GM18508 (cell line): ENCODE results near the gene ATP11A.

Experiments
- ATAC-seq: cut with Tn5 transposase; IDR thresholded peaks from one replicate; pipeline ENCODE4 v1.9.1; 2021; ENCODE audit warnings: moderate number of reproducible peaks; ENCODE audit not compliant: insufficient read depth, unreplicated experiment

The ATP11A gene

GRCh38 chr13:112688560-112689302 lies 1.1 kb upstream of the ATP11A start:
- no peak for ATAC-seq

GRCh38 chr13:112690283-112690929 lies 568 bp downstream of the ATP11A start:
- no peak for ATAC-seq

GRCh38 chr13:112692104-112692503 lies 2.3 kb downstream of the ATP11A start:
- no peak for ATAC-seq

DNA sequence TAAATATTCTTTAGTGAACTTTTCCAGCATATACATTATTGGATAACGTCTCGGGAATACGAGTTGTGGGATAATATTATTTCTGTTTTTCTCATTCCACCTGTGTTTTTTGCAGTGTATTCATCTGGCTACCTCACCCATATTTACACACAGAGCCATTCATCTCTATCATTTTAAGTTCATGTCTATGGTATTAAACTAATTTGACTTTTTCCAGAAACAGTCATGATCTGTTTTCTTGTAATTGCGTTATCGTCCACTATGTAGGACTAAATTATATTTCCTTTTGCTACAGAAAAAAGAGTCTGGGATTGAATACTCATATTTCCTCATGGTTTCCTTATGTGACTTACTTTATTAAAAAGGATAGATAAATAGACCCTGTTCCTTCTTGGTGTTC lies 2.7 kb downstream of the ATP11A start:
- ATAC-seq, result no peak

DNA sequence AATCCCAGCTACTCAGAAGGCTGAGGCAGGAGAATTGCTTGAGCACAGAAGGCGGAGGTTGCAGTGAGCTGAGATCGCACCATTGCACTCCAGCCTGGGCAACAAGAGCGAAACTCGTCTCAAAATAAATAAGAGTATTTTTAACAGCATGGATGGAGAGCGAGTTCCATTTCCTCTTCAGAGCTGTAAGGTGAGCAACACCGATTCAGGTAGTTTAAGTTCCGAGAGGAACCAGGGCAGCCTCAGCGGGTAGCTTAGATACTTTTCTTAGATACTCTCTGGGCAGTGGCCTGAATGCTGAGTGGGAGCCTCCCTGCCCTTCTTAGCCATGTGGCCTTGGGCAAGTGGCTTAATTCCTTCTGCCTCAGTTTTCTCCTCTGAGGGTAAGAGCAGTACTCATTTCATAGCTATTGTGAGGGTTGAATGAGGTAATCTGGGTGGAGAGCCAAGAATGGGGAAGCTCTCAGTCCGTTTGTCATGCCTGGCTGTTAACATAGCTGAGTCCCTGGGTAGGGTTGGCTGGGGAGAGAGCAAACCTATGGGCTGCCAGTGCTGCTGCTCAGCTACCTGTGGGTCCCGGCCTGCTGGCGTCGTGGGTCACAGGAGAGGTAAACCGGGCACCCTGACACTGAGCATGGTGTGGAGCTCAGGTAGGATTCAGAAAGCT lies 4.1 kb downstream of the ATP11A start:
- no peak for ATAC-seq

- ATAC-seq, result no peak
Observed at GRCh38 chr13:112695121-112695520, 5.3 kb downstream of the ATP11A start.

GRCh38 chr13:112696001-112696868 lies 6.4 kb downstream of the ATP11A start:
- ATAC-seq, result no peak

DNA sequence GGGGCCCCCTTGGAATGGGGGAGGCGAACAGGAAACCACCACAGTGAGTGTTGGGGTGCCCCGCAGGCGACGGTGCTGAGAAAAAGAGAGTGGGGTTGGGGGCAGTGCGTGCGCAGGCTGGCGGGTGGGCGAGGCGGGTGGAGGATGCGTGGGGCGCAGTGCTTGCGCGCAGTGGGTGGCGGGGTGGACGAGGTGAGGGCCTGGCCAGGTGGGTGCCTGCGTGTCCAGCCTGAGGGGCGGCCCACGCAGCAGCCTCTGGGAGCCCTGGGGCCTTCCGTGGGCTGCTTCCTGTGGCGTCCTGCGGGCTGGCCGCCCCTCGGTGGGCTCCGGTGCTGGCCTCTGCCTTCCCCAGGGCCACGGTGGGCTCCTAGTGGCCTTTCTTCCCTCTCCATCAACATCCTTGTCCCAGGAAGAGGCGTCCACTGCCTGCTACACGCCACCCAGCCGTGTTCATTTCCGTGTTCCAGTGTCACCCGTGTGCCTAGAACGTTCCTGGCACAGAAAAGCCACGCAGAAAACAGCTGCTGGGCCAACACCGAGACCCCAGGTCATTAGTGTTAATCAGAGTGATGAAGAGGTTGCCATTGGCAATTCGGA lies 7.1 kb downstream of the ATP11A start:
- no peak for ATAC-seq

GRCh38 chr13:112697756-112698655 lies 8.2 kb downstream of the ATP11A start:
- ATAC-seq, result no peak

GRCh38 chr13:112699322-112699918 lies 9.6 kb downstream of the ATP11A start:
- ATAC-seq, result no peak

DNA sequence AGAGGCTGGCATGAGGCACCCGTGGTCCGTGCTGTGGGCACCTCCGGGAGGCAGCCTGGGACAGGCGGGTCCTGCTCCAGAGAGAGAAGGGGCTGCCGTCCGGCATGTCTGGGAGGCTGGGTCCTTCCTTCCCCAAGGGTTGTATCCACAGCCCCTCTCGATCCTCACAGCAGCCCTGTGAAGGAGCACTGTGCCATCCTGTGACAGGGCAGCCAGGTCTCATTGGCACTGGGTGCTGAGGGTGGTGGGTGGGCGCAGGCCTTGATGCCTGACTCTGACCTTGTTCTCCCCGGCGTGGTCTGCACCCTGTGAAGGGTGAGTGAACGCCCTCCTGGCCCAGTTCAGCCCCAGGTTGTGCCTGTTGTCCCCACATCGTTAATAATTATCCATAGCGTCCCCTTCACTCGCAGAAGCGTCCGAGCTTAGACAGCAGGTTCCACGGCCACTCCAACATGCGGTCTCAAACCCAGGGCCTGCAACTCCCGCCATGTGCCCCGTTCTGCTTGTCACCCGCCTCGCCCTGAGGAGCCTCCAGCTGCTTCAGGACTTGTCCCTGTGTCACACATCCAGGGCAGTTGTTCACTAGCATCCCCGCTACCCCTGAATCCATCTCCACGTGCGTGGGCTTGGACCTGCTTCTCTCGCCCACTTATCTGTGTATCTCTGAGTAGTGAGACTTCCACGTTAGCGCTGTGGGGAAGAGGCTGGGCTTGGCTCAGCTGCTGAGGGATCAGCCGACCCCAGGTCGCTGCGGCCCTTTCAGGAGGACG lies 10.6 kb downstream of the ATP11A start:
- ATAC-seq, result no peak

- ATAC-seq, result no peak
Observed at GRCh38 chr13:112702341-112702985, 12.6 kb downstream of the ATP11A start.

- no peak for ATAC-seq
Observed at GRCh38 chr13:112702986-112703379, 13.1 kb downstream of the ATP11A start.

DNA sequence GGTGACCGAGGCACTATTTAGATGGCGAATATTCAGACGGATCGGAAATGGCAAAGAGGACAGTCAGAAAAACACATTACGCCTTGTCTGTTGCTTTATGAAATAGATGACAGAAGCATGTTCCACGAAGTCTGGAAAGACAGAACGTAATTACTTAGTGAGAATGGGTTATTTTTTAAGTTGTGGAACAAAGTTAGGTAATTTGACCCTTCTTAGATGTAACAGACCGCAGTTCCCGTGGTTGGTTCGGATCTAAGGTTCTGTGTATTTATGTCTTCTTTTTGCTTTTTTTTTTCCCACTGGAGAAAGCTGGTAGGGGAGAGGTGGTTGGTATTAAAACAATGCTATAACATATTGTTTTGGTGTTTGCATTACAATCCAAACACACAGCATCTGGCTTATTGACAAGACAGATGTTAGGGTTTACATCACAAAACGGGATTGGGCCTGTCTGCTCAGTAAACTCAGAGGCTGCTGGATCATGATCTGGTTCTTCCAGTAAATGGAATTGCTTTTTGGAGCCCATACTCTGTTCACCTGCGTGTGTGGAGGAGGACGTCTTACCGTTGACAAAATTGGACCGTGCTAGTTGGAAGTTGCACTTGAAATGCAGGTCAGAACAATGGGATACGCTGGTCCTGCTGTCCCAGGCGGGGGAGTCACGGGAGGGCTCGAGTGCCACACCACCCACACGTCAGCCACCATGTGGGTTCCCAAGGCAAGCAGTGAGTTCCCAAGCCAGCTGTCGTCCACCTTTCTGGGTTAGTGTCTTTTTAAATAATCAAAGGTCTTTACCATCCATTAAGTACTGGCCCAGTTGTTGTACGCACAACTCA lies 13.8 kb downstream of the ATP11A start:
- ATAC-seq, result no peak

DNA sequence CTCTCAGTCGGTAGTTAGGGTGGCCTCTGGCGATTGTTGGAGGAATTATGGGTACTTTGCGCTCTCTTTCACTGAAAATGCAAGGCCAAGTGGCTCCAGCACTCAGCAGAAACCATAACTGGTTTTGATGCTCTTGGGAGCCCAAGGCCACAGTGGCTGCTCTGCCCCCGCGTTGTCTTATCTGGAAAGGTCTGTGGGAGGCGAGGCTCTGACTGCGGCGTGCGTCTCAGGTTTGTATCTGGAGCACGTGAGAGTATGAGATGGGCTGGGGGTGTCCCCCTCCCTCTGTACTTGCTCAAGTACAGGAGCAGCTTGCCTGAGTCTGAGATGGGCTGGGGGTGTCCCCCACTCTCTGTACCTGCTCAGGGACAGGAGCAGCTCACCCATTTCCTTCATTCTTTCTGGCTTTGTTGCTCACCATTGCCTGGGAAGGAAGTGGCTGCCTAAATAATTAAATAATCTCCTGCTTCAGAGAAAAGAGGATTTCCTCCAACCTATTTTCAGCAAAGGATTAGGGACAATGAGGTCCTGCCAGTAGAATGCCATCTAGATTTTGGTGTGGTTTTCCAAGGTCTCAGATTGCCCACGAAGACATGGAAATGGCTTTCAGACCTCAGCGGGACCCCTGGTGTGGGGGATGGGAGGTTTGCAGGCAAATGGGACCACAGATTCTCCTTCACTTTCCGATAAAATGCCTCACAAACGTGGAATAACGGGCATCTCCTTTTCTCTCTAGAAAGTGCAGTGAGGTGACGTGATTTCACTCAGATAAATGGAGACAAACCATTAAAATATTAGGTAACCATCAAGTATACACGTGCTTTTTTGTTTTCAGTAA lies 14.7 kb downstream of the ATP11A start:
- no peak for ATAC-seq

GRCh38 chr13:112705286-112705685 lies 15.4 kb downstream of the ATP11A start:
- no peak for ATAC-seq
